ENCODE data around the gene INTS7.

DNA sequence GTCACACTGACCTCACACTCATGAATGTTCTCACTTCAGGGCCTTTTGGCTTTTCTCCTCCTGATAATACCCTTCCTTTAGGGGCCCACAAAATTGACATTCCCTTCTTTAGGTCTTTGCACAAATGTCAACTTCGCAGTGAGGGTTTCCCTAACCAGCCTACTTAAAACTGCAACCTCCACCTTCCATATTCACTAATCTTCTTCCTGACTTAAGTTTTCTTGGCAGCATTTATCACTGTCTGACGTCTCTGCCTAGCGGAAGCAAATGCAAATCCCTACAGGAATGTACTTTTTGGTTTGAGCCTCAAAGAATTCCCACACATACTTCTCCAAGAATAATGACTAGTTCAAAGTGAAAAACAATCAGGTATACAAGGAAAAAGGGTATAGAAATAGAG lies 32.8 kb downstream of the INTS7 start:
- TF ChIP-seq CTCF (conservative IDR thresholded peaks at IDR 0.05; ENCODE audit: low read depth, low read length), result no peak
- no peak for TF ChIP-seq EZH2 (IDR thresholded peaks at IDR 0.05; ENCODE audit: borderline replicate concordance, low read depth, low read length, poor library complexity, severe bottlenecking)

Data from A673 (cell line).